K562 (cell line): ENCODE results near the gene ZBTB2. TPM values are rescaled to one million over a fixed set of nuclear protein-coding genes. Genes with fewer than 3 reads are reported as not detected.

Experiments
- ATAC-seq: fragments of 200-7000 bp; cut with Tn5 transposase; 3 replicates; pipeline ENCODE4 v1.9.1; 2020; ENCODE audit warnings: moderate library complexity
- BruUV-seq: library from RNA; stranded (reverse); fragments of 400-500 nt; replicated peaks from 2 replicates; lab custom pipeline; 2021; lab: Mats Ljungman, UMichigan
- CTCF ChIA-PET: fragments of 300-600 bp; formaldehyde crosslinking; extraction: SDS; loops from one replicate; lab custom pipeline; 2021; ENCODE audit warnings: low intra/inter-chr PET ratio; lab: Yijun Ruan, JAX
- POLR2A ChIA-PET: fragments of 300-600, 350-650 bp; sonication (Branson Sonifier 250); formaldehyde crosslinking; extraction: SDS; loops from one replicate; lab custom pipeline; 2021; ENCODE audit warnings: antibody characterized with exemption, inconsistent platforms; lab: Yijun Ruan, JAX
- DNase-seq, 4 experiments: peaks; one replicate each; pipeline versions ENCODE4 v3.0.0 to v3.0.0-alpha.2; 2011 to 2018; ENCODE audit warnings: low spot score in 3 of 4, mixed read lengths in 3 of 4; ENCODE audit errors: extremely low read depth in 1 of 4
- FAIRE-seq: peaks from 2 replicates; lab custom pipeline; 2011; peaks lifted over from hg19 to GRCh38; lab: Jason Lieb, UNC
- H2AFZ ChIP-seq: 2 replicates; pipeline ENCODE4 v1.6.0; 2011; ENCODE audit warnings: low read depth, low read length, control low read depth, inconsistent platforms
- H3K27ac ChIP-seq: fragments of 200-600 bp; 3 replicates; pipeline ENCODE4 v1.8.0; 2011; ENCODE audit warnings: low read depth, mild to moderate bottlenecking, control low read depth, inconsistent platforms, low read length, moderate library complexity, mixed read lengths; ENCODE audit errors: extremely low read depth
- H3K27me3 ChIP-seq, 2 experiments: fragments of 300-600 bp in 1 of 2; 2 replicates in 1 of 2; 3 replicates in 1 of 2; pipeline versions ENCODE4 v1.6.0 to v1.8.0; 2011; ENCODE audit warnings: inconsistent platforms in 2 of 2, low read length in 2 of 2, mild to moderate bottlenecking in 1 of 2, mixed read lengths in 1 of 2, moderate library complexity in 1 of 2; ENCODE audit not compliant: control insufficient read depth in 2 of 2, insufficient read depth in 2 of 2
- H3K36me3 ChIP-seq: fragments of 300-600 bp; 3 replicates; pipeline ENCODE4 v1.8.0; 2011; ENCODE audit warnings: mild to moderate bottlenecking, low read length, inconsistent platforms; ENCODE audit not compliant: control insufficient read depth, insufficient read depth
- H3K4me1 ChIP-seq, 2 experiments: fragments of 200-600 bp in 1 of 2; replicated peaks in 1 of 2; 2 replicates in 1 of 2; 3 replicates in 1 of 2; pipeline versions ENCODE4 v1.5.1 to v1.8.0; 2011; ENCODE audit warnings: inconsistent platforms in 2 of 2, low read length in 2 of 2, mild to moderate bottlenecking in 1 of 2, mixed read lengths in 1 of 2, moderate library complexity in 1 of 2; ENCODE audit not compliant: control insufficient read depth in 2 of 2, insufficient read depth in 2 of 2
- H3K4me2 ChIP-seq: 2 replicates; pipeline ENCODE4 v1.6.1; 2011; ENCODE audit warnings: low read length, control low read depth, inconsistent platforms, mixed read lengths; ENCODE audit not compliant: insufficient read depth
- H3K4me3 ChIP-seq: fragments of 200-600 bp; sonication (generic), shearing (Covaris generic); 2 replicates; pipeline ENCODE4 v1.5.1; 2016; ENCODE audit warnings: control low read depth, inconsistent platforms
- H3K79me2 ChIP-seq: fragments of 200-600 bp; 3 replicates; pipeline ENCODE4 v1.8.0; 2011; ENCODE audit warnings: low read length, inconsistent platforms; ENCODE audit not compliant: control insufficient read depth, insufficient read depth
- H3K9ac ChIP-seq, 2 experiments: 2 replicates each; pipeline versions ENCODE4 v1.6.0 to v1.6.1; 2011; ENCODE audit warnings: low read depth in 2 of 2, low read length in 2 of 2, control low read depth in 1 of 2, inconsistent platforms in 1 of 2, mild to moderate bottlenecking in 1 of 2, mixed read lengths in 1 of 2; ENCODE audit not compliant: insufficient read depth in 1 of 2
- H3K9me1 ChIP-seq: one replicate; pipeline ENCODE4 v1.6.0; 2011; ENCODE audit warnings: inconsistent platforms, mild to moderate bottlenecking, low read length, moderate library complexity; ENCODE audit not compliant: control insufficient read depth, insufficient read depth
- H3K9me3 ChIP-seq: replicated peaks from 2 replicates; pipeline ENCODE4 v1.5.1; 2011; ENCODE audit warnings: low read depth, low read length, inconsistent platforms; ENCODE audit not compliant: control insufficient read depth, insufficient read depth
- H4K20me1 ChIP-seq: replicated peaks from 2 replicates; pipeline ENCODE4 v1.6.1; 2011; ENCODE audit warnings: low read length, inconsistent platforms, mixed read lengths; ENCODE audit not compliant: control insufficient read depth, insufficient read depth
- CHD4 ChIP-seq: fragments of 200-600 bp; sonication (generic); IDR thresholded peaks from 3 replicates; pipeline ENCODE4 v1.6.1; 2012; ENCODE audit warnings: low read depth, mild to moderate bottlenecking, mixed read lengths, low read length, inconsistent platforms; ENCODE audit not compliant: insufficient read depth, insufficient replicate concordance, poor library complexity, severe bottlenecking
- ELF4 ChIP-seq: fragments of 450-650 bp; formaldehyde crosslinking; IDR thresholded peaks from 2 replicates; pipeline ENCODE4 v1.4.0; 2022; ENCODE audit warnings: missing genetic modification characterization
- ELK3 ChIP-seq: fragments of 450-650 bp; formaldehyde crosslinking; IDR thresholded peaks from 2 replicates; pipeline ENCODE4 v1.4.0; 2020; ENCODE audit warnings: mild to moderate bottlenecking
- FOXJ2 ChIP-seq: fragments of 200-800 bp; sonication (Bioruptor generic); IDR thresholded peaks from 2 replicates; pipeline ENCODE4 v1.6.1; 2016; ENCODE audit warnings: missing genetic modification characterization, missing compliant biosample characterization
- IRF9 ChIP-seq: fragments of 450-650 bp; IDR thresholded peaks from 2 replicates; pipeline ENCODE4 v1.6.1; 2016; ENCODE audit warnings: missing biosample characterization, missing genetic modification characterization
- NCOR1 ChIP-seq: fragments of 450-650 bp; IDR thresholded peaks from 2 replicates; pipeline ENCODE4 v1.6.1; 2016; ENCODE audit warnings: mild to moderate bottlenecking, moderate library complexity
- PHF8 ChIP-seq: fragments of 200-600 bp; sonication (generic); IDR thresholded peaks from 2 replicates; pipeline ENCODE4 v1.6.1; 2012; ENCODE audit warnings: mixed run types, mild to moderate bottlenecking, inconsistent platforms, low read length, moderate library complexity, borderline replicate concordance
- POLR3G ChIP-seq: IDR thresholded peaks from 2 replicates; pipeline ENCODE4 v1.6.1; 2011; ENCODE audit not compliant: insufficient read length, insufficient replicate concordance; ENCODE audit errors: extremely low read depth
- RAD21 ChIP-seq, 2 experiments: fragments of 250-450 bp in 1 of 2; fragments of 450-650 bp in 1 of 2; sonication (Bioruptor Pico) in 1 of 2; formaldehyde crosslinking in 1 of 2; IDR thresholded peaks in 1 of 2; conservative IDR thresholded peaks in 1 of 2; 2 replicates each; pipeline versions ENCODE4 v1.4.0 to v1.8.0; 2020 to 2022; ENCODE audit warnings: mild to moderate bottlenecking in 2 of 2, moderate library complexity in 1 of 2
- RFX1 ChIP-seq: fragments of 450-650 bp; IDR thresholded peaks from 2 replicates; pipeline ENCODE4 v1.6.1; 2016; ENCODE audit warnings: mild to moderate bottlenecking, moderate library complexity
- SLC30A9 ChIP-seq: fragments of 250-450 bp; sonication (Bioruptor Pico); IDR thresholded peaks from 2 replicates; pipeline ENCODE4 v1.8.0; 2022; ENCODE audit warnings: mild to moderate bottlenecking, moderate library complexity
- TFAM ChIP-seq: fragments of 250-450 bp; sonication (Bioruptor Pico); conservative IDR thresholded peaks from 2 replicates; pipeline ENCODE4 v1.5.0; 2021; ENCODE audit warnings: mild to moderate bottlenecking, moderate library complexity
- U2AF1 ChIP-seq: fragments of 200-400 bp; formaldehyde crosslinking; optimal IDR thresholded peaks from 2 replicates; pipeline ENCODE3; 2017; ENCODE audit warnings: mild to moderate bottlenecking, low read depth, low read length, moderate library complexity
- ZNF764 ChIP-seq: fragments of 250-450 bp; sonication (Bioruptor Pico); IDR thresholded peaks from 2 replicates; pipeline ENCODE4 v1.4.0; 2020; ENCODE audit warnings: low read depth, mild to moderate bottlenecking, moderate library complexity
- ZNF778 ChIP-seq: fragments of 450-650 bp; formaldehyde crosslinking; IDR thresholded peaks from 2 replicates; pipeline ENCODE4 v1.4.0; 2020; ENCODE audit warnings: mild to moderate bottlenecking, moderate library complexity
- in situ Hi-C: fragments of 300-500 bp; cut with MboI; formaldehyde crosslinking; loops from 4 replicates; pipeline ENCODE4 v1.15.0; 2018; ENCODE audit warnings: inconsistent platforms, mixed read lengths
- intact Hi-C: fragments of 100-400 bp; cut with micrococcal nuclease; formaldehyde crosslinking; loops from 2 replicates; pipeline ENCODE4 v1.14.2; 2022
- polyA plus RNA-seq, 8 experiments: library from polyadenylated mRNA; depleted of rRNA in 4 of 8; stranded (reverse) in 5 of 8; unstranded in 3 of 8; fragments of >200 nt; fragmentation: Nextera tagmentation in 2 of 8; fragmentation: Illumina TruSeq in 1 of 8; extraction: Ambion mirVana in 2 of 8; extraction: Trizol in 1 of 8; gene quantifications; 2 replicates each; pipeline versions ENCODE4 v1.2.1 to v1.2.3, GENCODE V29; 2011 to 2014; ENCODE audit warnings: inconsistent platforms in 1 of 8, missing spikeins in 1 of 8
- total RNA-seq, 7 experiments: library from RNA; depleted of rRNA in 6 of 7; stranded (reverse); fragments of >200 nt in 6 of 7; fragmentation: Illumina TruSeq in 2 of 7; extraction: Trizol in 2 of 7; gene quantifications; 2 replicates each; pipeline versions ENCODE4 v1.2.1 to v1.2.3, GENCODE V29; 2011 to 2021; ENCODE audit warnings: low replicate concordance in 1 of 7
- TF ChIP-seq, protein P1 (sequence below): sonication (generic); formaldehyde crosslinking; IDR thresholded peaks from 2 replicates; pipeline ENCODE4 v1.8.0; 2023; ENCODE audit warnings: missing genetic modification reagents, mild to moderate bottlenecking, borderline replicate concordance

ZBTB2 gene
- total and polyA plus RNA-seq, 9 of the 15 experiments (the other 6 are each of a cell fraction or from before 2014, with no cell fraction given), result 5.1 to 26.2 (median 16.4) TPM

GRCh38 chr6:151436802-151437201 is 45.4 kb upstream of the ZBTB2 start:
- Histone ChIP-seq H3K9me3 (no peaks in the 10 kb centered on the region), H3K36me3 (peaks cover 50% of the 10 kb centered on the region), H3K27me3 (no peaks in the 10 kb centered on the region), H4K20me1 (no peaks in the 10 kb centered on the region), H3K9ac (no peak overlapping the region), H3K4me2 (no peak overlapping the region), H3K27ac (no peak overlapping the region), H3K4me3 (no peak overlapping the region), H3K9me1 (no peaks in the 10 kb centered on the region), H3K4me1 (no peaks in the 10 kb centered on the region; a peak in 1 of 5 replicates), H3K79me2 (peaks cover 45% of the 10 kb centered on the region; the same call in 2 of the 3 replicates), H2AFZ (no peak overlapping the region)
- POLR2A ChIA-PET, result interaction anchor here (0.7 to 1.9 kb wide), 2 partner anchors 15 to 47 kb away, joined by 3 to 5 read pairs; partner anchors contain the start of gene RMND1
- FAIRE-seq (no peak), DNase-seq (no peak), ATAC-seq (no peak)
- BruUV-seq, result no TSS peak
- CTCF ChIA-PET, result no interaction called here
- intact Hi-C loops, result no loop called here
- in situ Hi-C loops, result no loop called here
- TF ChIP-seq SLC30A9 (CRISPR knock-in tag), result no peak
- TF ChIP-seq POLR3G, result no peak
- TF ChIP-seq PHF8, result no peak
- TF ChIP-seq, protein P1, sequence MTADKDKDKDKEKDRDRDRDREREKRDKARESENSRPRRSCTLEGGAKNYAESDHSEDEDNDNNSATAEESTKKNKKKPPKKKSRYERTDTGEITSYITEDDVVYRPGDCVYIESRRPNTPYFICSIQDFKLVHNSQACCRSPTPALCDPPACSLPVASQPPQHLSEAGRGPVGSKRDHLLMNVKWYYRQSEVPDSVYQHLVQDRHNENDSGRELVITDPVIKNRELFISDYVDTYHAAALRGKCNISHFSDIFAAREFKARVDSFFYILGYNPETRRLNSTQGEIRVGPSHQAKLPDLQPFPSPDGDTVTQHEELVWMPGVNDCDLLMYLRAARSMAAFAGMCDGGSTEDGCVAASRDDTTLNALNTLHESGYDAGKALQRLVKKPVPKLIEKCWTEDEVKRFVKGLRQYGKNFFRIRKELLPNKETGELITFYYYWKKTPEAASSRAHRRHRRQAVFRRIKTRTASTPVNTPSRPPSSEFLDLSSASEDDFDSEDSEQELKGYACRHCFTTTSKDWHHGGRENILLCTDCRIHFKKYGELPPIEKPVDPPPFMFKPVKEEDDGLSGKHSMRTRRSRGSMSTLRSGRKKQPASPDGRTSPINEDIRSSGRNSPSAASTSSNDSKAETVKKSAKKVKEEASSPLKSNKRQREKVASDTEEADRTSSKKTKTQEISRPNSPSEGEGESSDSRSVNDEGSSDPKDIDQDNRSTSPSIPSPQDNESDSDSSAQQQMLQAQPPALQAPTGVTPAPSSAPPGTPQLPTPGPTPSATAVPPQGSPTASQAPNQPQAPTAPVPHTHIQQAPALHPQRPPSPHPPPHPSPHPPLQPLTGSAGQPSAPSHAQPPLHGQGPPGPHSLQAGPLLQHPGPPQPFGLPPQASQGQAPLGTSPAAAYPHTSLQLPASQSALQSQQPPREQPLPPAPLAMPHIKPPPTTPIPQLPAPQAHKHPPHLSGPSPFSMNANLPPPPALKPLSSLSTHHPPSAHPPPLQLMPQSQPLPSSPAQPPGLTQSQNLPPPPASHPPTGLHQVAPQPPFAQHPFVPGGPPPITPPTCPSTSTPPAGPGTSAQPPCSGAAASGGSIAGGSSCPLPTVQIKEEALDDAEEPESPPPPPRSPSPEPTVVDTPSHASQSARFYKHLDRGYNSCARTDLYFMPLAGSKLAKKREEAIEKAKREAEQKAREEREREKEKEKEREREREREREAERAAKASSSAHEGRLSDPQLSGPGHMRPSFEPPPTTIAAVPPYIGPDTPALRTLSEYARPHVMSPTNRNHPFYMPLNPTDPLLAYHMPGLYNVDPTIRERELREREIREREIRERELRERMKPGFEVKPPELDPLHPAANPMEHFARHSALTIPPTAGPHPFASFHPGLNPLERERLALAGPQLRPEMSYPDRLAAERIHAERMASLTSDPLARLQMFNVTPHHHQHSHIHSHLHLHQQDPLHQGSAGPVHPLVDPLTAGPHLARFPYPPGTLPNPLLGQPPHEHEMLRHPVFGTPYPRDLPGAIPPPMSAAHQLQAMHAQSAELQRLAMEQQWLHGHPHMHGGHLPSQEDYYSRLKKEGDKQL (CRISPR knock-in tag), result no peak
- no peak for TF ChIP-seq FOXJ2 (tag)
- TF ChIP-seq U2AF1, result no peak
- TF ChIP-seq ELF4 (CRISPR knock-in tag), result no peak
- TF ChIP-seq RFX1, result no peak
- no peak for TF ChIP-seq ZNF764
- TF ChIP-seq TFAM (CRISPR knock-in tag), result no peak
- TF ChIP-seq IRF9 (tag), result no peak
- TF ChIP-seq ELK3 (CRISPR knock-in tag), result no peak
- TF ChIP-seq RAD21 (CRISPR knock-in tag; conservative IDR thresholded peaks at IDR 0.05 in 1 of 2, IDR thresholded peaks at IDR 0.05 in 1 of 2), result no peak
- TF ChIP-seq ZNF778 (CRISPR knock-in tag), result no peak
- TF ChIP-seq CHD4, result no peak
- no peak for TF ChIP-seq NCOR1
